Mucosa of rectum (tissue), 2 donors: ENCODE results near the gene ACOD1.

Experiments used
- H3K27ac ChIP-seq, 2 donors: one replicate each; pipeline ENCODE4 v1.7.0; 2013; ENCODE audit warnings: inconsistent platforms in 2 of 2, low read depth in 2 of 2, low read length in 2 of 2
- H3K27me3 ChIP-seq, 2 donors: one replicate each; pipeline ENCODE4 v1.7.0; 2013; ENCODE audit warnings: low read length in 2 of 2; ENCODE audit not compliant: control insufficient read depth in 2 of 2, insufficient read depth in 2 of 2
- H3K36me3 ChIP-seq, 2 donors: one replicate each; pipeline ENCODE4 v1.7.0; 2013; ENCODE audit warnings: low read length in 2 of 2; ENCODE audit not compliant: control insufficient read depth in 2 of 2, insufficient read depth in 2 of 2
- H3K4me1 ChIP-seq, 2 donors: one replicate each; pipeline ENCODE4 v1.7.0; 2013; ENCODE audit warnings: low read length in 2 of 2, mild to moderate bottlenecking in 1 of 2; ENCODE audit not compliant: control insufficient read depth in 2 of 2, insufficient read depth in 2 of 2
- H3K4me3 ChIP-seq, 2 donors: one replicate each; pipeline ENCODE4 v1.7.0; 2013; ENCODE audit warnings: low read length in 2 of 2
- H3K9ac ChIP-seq, 2 donors: one replicate each; pipeline ENCODE4 v1.7.0; 2013; ENCODE audit warnings: low read length in 2 of 2, low read depth in 1 of 2, mild to moderate bottlenecking in 1 of 2
- H3K9me3 ChIP-seq, 2 donors: one replicate each; pipeline ENCODE4 v1.7.0; 2013; ENCODE audit warnings: low read length in 2 of 2; ENCODE audit not compliant: control insufficient read depth in 2 of 2
- donor health status: healthy.
- donor health status: Normal muscosa, but diverticular disease.

Gene ACOD1

GRCh38 chr13:77001540-77001939 lies 53.2 kb downstream of the ACOD1 start:
- peaks cover 3 to 4% of the 10 kb centered on the region in 2 donors for H3K4me1 ChIP-seq
- no peaks in the 10 kb centered on the region for H3K27me3 ChIP-seq
- H3K9me3 ChIP-seq, result no peaks in the 10 kb centered on the region
- no peak overlapping the region for H3K9ac ChIP-seq
- H3K4me3 ChIP-seq, result no peak overlapping the region
- H3K27ac ChIP-seq, result no peak overlapping the region
- peaks cover 20 to 23% of the 10 kb centered on the region in 2 donors for H3K36me3 ChIP-seq

- no peak overlapping the region for H3K27ac ChIP-seq
- H3K4me1 ChIP-seq, result peaks cover 3 to 4% of the 10 kb centered on the region in 2 donors
- H3K9me3 ChIP-seq, result no peaks in the 10 kb centered on the region
- peaks cover 25 to 26% of the 10 kb centered on the region in 2 donors for H3K36me3 ChIP-seq
- no peak overlapping the region for H3K4me3 ChIP-seq
- H3K27me3 ChIP-seq, result no peaks in the 10 kb centered on the region
- no peak overlapping the region for H3K9ac ChIP-seq
Observed at GRCh38 chr13:77001963-77002587, 53.8 kb downstream of the ACOD1 start.

GRCh38 chr13:77002590-77003190 lies 54.4 kb downstream of the ACOD1 start:
- Histone ChIP-seq H3K27me3 (no peaks in the 10 kb centered on the region), H3K4me3 (no peak overlapping the region), H3K36me3 (peaks cover 30 to 31% of the 10 kb centered on the region in 2 donors), H3K27ac (no peak overlapping the region), H3K9ac (no peak overlapping the region), H3K4me1 (peaks cover 3 to 4% of the 10 kb centered on the region in 2 donors), H3K9me3 (no peaks in the 10 kb centered on the region)
